HFF-Myc (cell line): ENCODE data around the gene FOSB.
A peak's percentile ranks its signal among the peaks of the same experiment; 100 is the strongest.

Experiments
- DNase-seq: peaks from one replicate; pipeline ENCODE4 v3.0.0-alpha.2; 2011; ENCODE audit warnings: low read depth; ENCODE audit errors: extremely low read depth
- H3K4me3 ChIP-seq: replicated peaks from 2 replicates; pipeline ENCODE4 v1.5.1; 2011; ENCODE audit warnings: low read depth, mild to moderate bottlenecking, control low read depth, low read length
- TF ChIP-seq, protein P1 (sequence below): IDR thresholded peaks from 2 replicates; pipeline ENCODE4 v1.5.1; 2012; ENCODE audit warnings: mild to moderate bottlenecking, low read depth, low read length, control low read depth; ENCODE audit errors: missing control alignments

The FOSB gene

DNA sequence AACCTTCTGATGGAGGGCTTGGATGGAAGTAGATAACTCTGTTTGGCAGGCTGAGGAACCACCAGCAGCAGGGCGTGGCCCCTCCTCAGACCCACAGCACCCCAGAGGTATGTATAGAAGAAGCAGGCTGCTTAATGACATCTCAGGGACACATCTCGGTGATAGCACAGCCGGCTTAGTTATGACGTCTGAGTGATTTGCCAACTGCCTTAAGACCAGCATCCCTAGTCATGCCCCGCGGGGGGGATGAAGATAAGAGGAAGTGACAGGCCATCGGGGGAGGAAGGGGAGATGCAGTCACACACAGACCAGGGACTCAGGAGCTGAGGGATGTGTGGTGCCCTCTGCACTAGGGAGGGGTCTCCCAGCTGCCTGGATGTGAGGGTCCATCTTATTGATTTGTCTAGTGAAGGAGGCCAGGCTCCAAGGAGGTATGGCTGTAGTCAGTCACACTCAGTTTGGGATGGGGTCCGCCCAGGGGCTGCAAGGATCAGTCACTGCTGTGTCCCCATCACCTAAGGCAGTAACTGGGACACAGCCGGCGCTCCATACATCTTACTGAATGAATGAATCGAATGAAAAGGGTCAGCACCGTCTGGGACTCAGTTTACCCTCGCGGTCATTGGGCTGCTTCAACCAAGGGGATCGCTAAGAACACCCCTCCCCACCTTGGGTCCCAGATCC, 24.9 kb upstream of the FOSB start:
- TF ChIP-seq, protein P1, sequence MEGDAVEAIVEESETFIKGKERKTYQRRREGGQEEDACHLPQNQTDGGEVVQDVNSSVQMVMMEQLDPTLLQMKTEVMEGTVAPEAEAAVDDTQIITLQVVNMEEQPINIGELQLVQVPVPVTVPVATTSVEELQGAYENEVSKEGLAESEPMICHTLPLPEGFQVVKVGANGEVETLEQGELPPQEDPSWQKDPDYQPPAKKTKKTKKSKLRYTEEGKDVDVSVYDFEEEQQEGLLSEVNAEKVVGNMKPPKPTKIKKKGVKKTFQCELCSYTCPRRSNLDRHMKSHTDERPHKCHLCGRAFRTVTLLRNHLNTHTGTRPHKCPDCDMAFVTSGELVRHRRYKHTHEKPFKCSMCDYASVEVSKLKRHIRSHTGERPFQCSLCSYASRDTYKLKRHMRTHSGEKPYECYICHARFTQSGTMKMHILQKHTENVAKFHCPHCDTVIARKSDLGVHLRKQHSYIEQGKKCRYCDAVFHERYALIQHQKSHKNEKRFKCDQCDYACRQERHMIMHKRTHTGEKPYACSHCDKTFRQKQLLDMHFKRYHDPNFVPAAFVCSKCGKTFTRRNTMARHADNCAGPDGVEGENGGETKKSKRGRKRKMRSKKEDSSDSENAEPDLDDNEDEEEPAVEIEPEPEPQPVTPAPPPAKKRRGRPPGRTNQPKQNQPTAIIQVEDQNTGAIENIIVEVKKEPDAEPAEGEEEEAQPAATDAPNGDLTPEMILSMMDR, result no peak
- peak overlapping the region; percentile 45 for H3K4me3 ChIP-seq
- no peak for DNase-seq

DNA sequence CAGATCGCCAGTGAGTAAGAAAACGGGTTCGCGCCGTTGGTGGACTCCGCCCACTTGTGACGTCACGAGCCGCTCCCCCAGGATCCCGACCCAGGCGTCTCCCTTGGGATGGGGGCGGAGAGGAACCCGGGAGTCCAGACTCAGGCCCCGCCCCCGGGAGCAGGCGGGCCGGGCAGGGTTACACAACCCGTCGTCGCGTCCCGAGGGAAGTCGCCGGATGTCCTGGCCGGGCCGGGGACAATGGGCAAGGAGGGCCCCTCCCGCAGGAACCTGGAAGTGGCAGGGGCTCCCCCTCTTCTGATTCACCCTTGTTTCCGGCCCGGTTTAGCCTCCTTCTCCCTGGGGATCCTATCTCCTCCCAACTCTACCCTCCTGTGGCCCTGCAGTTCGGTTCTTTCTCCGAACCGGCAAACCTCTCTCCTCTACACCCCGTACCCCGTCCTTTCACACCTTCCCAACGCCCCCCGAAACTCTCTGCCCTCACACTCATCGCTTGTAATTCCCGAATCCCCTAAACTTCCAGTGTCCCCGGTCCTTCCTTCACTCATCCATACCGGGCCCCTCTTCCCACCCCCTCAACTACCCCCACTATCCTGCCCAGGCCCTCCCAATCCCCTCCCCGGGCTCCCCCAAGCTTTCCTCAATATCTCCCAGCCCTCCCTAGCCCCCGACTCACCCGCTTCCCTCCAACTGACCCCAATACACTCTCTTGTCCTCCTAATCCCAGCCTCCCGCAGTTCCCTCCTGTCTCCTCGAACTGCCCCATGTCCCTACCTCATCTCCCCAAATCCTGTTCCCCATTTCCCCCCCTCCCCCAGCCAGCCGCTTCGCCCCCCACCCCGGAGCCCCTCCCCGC, 24.1 kb upstream of the FOSB start:
- DNase-seq, result no peak
- H3K4me3 ChIP-seq, result peak overlapping the region; percentile 45
- TF ChIP-seq, protein P1, result no peak

DNA sequence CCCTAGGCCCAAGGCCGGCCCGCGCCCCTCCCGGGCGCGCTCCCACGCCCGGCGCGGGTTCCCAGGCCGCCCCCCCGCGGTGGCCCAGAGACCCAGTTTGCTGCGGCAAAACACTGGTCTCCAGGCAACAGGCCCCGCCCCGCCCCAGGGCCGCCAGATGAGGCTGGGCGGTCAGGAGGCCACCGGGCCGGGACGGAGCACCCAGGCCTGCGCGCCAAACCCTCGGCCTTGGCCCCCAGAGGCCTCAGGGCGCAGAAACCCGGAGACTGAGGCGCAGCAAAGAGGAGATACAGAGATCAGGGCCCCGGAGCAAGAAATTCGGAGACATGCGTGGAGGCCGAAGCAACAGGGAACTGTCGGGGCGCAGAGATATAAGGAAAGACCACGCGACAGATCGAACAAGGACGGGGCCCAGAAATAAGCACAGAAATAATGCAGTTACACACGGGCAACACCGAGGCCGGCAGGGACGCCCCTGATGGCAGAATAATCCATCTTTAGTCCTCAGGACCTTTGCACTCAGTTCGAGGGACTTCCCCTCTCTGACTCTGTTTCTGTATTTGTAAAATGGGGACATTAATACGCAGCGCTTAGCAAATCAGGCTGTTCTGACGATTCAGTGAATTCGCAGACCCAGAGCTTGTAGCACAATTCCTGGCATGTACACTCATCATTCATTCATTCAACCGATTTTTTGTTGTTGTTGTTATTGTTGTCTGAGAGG, 23.3 kb upstream of the FOSB start:
- no peak for DNase-seq
- peak overlapping the region; percentile 21; the same call in 1 of the 2 replicates for H3K4me3 ChIP-seq
- TF ChIP-seq, protein P1, result no peak

DNA sequence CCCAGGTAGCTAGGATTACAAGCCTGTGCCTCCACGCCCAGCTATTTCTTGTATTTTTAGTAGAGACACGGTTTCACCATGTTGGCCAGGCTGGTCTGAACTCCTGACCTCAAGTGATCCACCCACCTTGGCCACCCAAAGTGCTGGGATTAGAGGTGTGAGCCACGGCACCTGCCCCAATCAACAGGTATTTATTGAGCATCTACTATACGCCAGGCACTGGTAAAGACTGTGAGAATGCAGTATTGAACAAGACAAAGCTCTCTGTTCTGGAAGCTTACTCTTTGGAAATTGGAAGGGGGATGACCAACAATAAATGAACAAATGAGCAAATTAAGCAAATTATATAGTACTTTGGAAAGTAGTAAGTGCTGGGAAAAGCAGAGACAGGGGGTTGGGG, 22.7 kb upstream of the FOSB start:
- TF ChIP-seq, protein P1, result no peak
- no peak for DNase-seq
- no peak overlapping the region for H3K4me3 ChIP-seq

DNA sequence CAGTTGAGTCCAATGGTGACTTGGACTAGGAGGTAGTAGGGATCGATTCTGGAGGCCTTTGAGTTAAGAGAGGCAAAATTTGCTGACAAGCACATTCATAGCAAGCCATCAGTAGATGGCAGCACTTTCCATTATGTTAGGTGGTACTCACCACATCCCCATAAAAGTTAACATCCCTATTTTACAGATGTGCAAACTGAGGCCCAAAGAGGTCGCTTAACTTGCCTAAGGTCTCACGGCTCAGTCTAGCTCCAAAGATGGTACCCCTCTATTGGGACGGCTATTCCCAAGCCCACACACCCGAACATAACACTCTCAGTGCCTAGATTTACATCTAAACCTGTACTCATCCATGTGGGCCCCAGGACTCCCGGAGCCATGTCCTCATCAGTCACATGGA, 21.5 kb upstream of the FOSB start:
- DNase-seq, result no peak
- TF ChIP-seq, protein P1, result peak; percentile 40
- no peak overlapping the region for H3K4me3 ChIP-seq

DNA sequence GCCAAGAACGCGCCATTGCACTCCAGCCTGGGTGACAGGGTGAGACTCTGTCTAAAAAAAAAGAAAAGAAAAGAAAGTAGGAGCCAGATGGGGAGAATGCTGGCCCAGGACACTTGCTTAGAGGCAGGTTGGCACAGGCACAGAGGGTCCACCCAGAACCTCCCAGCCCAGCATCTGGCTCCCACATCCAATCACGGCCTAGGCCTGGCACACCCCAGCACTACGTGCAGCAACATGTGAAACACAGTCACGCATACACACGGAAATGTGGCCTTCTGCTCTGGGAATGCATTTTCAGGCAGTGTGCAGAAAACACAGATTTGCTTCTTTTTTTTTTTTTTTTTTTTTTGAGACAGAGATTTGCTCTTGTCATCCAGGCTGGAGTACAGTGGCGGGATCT, 20.9 kb upstream of the FOSB start:
- TF ChIP-seq, protein P1, result no peak
- no peak for DNase-seq
- H3K4me3 ChIP-seq, result no peak overlapping the region
